ENCODE data around the gene OXGR1.

GRCh38 chr13:96992633-96993032 lies 1.6 kb downstream of the OXGR1 start:
- TF ChIP-seq, protein P1, sequence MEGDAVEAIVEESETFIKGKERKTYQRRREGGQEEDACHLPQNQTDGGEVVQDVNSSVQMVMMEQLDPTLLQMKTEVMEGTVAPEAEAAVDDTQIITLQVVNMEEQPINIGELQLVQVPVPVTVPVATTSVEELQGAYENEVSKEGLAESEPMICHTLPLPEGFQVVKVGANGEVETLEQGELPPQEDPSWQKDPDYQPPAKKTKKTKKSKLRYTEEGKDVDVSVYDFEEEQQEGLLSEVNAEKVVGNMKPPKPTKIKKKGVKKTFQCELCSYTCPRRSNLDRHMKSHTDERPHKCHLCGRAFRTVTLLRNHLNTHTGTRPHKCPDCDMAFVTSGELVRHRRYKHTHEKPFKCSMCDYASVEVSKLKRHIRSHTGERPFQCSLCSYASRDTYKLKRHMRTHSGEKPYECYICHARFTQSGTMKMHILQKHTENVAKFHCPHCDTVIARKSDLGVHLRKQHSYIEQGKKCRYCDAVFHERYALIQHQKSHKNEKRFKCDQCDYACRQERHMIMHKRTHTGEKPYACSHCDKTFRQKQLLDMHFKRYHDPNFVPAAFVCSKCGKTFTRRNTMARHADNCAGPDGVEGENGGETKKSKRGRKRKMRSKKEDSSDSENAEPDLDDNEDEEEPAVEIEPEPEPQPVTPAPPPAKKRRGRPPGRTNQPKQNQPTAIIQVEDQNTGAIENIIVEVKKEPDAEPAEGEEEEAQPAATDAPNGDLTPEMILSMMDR (IDR thresholded peaks at IDR 0.05) = no peak
- no peak for TF ChIP-seq POLR2A (IDR thresholded peaks at IDR 0.05)

Measured in breast epithelium (tissue), 3 donors.